Activated CD8-positive, alpha-beta memory T cell treated with anti-CD3 and anti-CD28 coated beads, Interleukin-2, amount 50 U/mL, for 24 hours (primary cell): ENCODE data around the gene TCHP.
"Not testable (repeated sequence)": the region's sequence is repeated elsewhere in the genome, so short reads cannot be mapped to it uniquely, and the experiment has no call there.

ENCODE experiments used
- DNase-seq: peaks from one replicate; pipeline ENCODE4 v3.0.0-alpha.2; 2020; ENCODE audit errors: extremely low read depth

Gene TCHP

DNA sequence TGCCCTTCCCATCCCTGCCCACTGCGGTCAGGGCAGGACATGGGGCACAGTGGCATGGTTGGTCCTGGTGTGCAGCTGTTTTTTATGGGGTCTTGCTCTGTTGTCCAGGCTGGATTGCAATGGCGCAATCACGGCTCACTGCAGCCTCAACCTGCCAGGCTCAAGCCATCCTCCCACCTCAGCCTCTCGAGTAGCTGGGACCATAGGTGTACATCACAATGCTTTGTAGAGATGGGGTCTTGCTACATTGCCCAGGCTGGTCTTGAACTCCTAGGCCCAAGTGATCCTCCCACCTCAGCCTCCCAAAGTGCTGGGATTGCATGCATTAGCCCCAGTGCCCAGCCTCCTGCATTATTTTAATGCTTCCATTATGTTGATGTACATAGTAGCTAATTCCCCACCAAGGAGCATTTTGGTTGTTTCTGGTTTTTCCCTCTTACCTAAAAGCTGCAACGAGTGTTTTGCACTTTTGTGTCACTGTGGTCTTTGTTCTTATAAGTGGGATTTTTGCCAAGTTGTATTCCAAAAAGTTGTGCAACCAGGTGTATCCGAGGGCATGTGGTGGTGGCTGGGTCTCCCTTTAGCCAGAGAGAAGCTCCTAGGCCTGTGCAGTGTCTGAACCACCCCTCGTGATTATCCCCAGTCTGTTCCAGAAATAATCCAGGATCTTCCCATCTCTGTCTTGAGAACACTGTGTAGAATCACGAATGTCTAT lies 10.3 kb downstream of the TCHP start:
- DNase-seq = no peak

DNA sequence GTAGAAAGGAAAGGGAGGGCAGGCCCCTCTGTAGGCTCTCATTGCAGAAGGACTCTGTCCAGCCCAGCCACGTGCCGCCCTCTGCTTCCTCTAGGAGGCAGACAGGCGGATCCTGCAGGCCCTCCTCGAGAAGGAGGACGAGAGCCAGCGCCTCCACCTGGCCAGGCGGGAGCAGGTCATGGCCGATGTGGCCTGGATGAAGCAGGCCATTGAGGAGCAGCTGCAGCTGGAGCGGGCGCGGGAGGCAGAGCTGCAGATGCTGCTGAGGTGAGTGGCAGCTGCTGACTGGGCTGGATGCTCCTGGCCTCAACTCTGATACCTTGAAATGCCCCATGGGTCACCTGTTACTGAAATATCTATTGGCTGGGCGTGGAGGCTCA lies 10.9 kb downstream of the TCHP start:
- DNase-seq = no peak

DNA sequence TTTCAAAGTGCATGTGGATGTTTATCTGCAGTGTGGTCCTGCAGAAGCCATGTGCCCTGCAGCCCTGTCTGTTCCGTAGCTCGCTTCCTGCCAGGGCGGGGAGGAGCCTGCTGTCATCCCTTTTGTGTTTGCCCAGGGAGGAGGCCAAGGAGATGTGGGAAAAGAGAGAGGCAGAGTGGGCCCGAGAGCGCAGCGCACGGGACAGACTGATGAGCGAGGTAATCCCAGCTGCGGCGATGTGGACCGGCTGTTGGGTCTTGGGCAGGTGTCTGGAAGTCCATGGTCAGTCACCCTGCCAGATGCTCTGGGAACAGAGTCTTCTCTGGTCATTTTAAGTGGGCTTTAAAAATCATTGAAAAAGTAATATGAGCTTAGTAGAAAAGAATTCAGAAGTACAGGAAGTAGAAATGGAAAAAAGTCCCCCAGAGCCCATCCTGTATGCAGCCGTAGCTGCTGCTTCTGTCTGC lies 12.8 kb downstream of the TCHP start:
- DNase-seq = no peak

DNA sequence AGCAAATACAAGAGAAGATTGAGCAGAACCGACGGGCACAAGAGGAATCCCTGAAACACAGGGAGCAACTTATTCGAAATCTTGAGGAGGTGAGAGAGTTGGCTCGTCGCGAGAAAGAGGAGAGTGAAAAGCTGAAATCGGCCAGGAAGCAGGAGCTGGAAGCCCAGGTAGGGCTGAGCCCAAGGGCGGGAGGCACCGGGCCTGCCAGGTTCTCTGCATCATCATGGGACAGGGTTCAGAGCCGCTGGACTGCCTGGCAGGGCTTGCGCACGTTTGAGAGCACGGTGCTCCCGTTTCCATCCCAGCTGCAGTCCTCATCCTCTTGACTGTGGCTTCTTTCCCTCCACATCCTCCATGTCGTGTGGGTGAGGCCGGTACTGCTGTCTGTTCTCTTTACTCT lies 14.4 kb downstream of the TCHP start:
- DNase-seq = no peak

- no peak for DNase-seq
These were observed 15.3 kb downstream of the TCHP start for GRCh38 chr12:109915171-109916040.

- DNase-seq = no peak
These were observed 16.0 kb downstream of the TCHP start for GRCh38 chr12:109916045-109916444.

GRCh38 chr12:109919456-109919855 lies 19.4 kb downstream of the TCHP start:
- no peak for DNase-seq

GRCh38 chr12:109920261-109920780 lies 20.2 kb downstream of the TCHP start:
- DNase-seq = no peak

GRCh38 chr12:109921982-109922381 lies 21.9 kb downstream of the TCHP start:
- DNase-seq = no peak

- no peak for DNase-seq
These were observed 23.0 kb downstream of the TCHP start for GRCh38 chr12:109923038-109923437.

- DNase-seq = no peak
These were observed 23.6 kb downstream of the TCHP start for GRCh38 chr12:109923481-109924245.

- DNase-seq = no peak
These were observed 25.2 kb downstream of the TCHP start for GRCh38 chr12:109925185-109925840.

- DNase-seq = no peak
These were observed 25.9 kb downstream of the TCHP start for GRCh38 chr12:109926016-109926415.

GRCh38 chr12:109926488-109927210 lies 26.6 kb downstream of the TCHP start:
- DNase-seq = no peak

- DNase-seq = no peak
These were observed 27.5 kb downstream of the TCHP start for GRCh38 chr12:109927622-109928021.

GRCh38 chr12:109928058-109928656 lies 28.1 kb downstream of the TCHP start:
- no peak for DNase-seq

DNA sequence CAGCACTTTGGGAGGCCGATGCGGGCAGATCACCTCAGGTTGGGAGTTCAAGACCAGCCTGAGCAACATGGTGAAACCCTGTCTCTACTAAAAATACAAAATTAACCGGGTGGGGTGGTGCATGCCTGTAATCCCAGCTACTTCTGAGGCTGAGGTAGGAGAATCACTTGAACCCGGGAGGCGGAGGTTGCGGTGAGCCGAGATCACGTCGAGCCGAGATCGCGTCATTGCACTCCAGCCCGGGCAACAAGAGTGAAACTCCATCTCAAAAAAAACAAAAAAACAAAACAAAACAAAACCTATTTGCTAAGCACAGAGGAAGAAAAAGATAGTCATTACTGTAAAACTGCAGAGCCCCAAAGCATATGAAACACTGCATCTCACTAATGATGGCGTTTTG lies 29.3 kb downstream of the TCHP start:
- not testable (repeated sequence) for DNase-seq

GRCh38 chr12:109930028-109930800 lies 30.1 kb downstream of the TCHP start:
- no peak for DNase-seq

DNA sequence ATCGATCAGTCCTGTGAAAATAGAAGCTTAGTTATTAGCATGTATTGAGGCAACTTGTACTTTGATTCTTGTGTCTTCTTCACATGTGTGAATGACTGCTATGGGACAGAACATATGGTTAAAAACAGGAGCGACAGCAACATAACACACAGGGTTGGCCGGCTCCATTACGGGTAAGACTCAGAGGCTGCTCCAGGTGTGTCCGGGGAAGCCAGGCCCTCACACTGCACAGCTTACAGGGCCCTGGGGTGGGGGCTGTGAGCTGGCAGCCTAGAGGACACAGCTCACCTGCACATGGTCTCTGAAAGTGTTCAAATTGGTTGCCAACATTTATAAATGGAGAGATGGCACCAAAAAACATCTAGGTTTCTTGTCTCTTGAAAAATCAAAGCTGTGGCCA lies 31.1 kb downstream of the TCHP start:
- DNase-seq = no peak
